Stimulated activated naive B cell treated with anti-CD40 and anti-IgM and Interleukin-4, amounts not matched to agents 10 μg/mL and 1 μg/mL and 100 μg/mL, for 72 hours (primary cell): ENCODE measurements around the gene NXPH1.

Experiments
- ATAC-seq, 2 donors: fragments of 150-1000 bp; cut with Tn5 transposase; replicated peaks; 2 replicates each; pipeline ENCODE4 v1.10.0; 2021; ENCODE audit warnings: moderate library complexity in 1 of 2
- DNase-seq: peaks from one replicate; pipeline ENCODE4 v3.0.0; 2021
- H3K27ac Mint-ChIP-seq: one replicate; pipeline ENCODE4 v1.8.0; 2022; ENCODE audit warnings: mild to moderate bottlenecking, mixed read lengths
- H3K27me3 Mint-ChIP-seq, 2 donors: one replicate each; pipeline ENCODE4 v1.8.0; 2022; ENCODE audit warnings: mixed read lengths in 2 of 2
- H3K36me3 Mint-ChIP-seq, 2 donors: one replicate each; pipeline ENCODE4 v1.8.0; 2022; ENCODE audit warnings: mixed read lengths in 2 of 2, mild to moderate bottlenecking in 1 of 2
- H3K4me1 Mint-ChIP-seq, 2 donors: one replicate each; pipeline ENCODE4 v1.8.0; 2022; ENCODE audit warnings: mixed read lengths in 2 of 2, mild to moderate bottlenecking in 1 of 2
- H3K4me3 Mint-ChIP-seq, 2 donors: one replicate each; pipeline ENCODE4 v1.8.0; 2022; ENCODE audit warnings: mild to moderate bottlenecking in 2 of 2, mixed read lengths in 2 of 2, moderate library complexity in 1 of 2
- H3K9me3 Mint-ChIP-seq, 2 donors: one replicate each; pipeline ENCODE4 v1.8.0; 2022; ENCODE audit warnings: mixed read lengths in 2 of 2, mild to moderate bottlenecking in 1 of 2

The NXPH1 gene

DNA sequence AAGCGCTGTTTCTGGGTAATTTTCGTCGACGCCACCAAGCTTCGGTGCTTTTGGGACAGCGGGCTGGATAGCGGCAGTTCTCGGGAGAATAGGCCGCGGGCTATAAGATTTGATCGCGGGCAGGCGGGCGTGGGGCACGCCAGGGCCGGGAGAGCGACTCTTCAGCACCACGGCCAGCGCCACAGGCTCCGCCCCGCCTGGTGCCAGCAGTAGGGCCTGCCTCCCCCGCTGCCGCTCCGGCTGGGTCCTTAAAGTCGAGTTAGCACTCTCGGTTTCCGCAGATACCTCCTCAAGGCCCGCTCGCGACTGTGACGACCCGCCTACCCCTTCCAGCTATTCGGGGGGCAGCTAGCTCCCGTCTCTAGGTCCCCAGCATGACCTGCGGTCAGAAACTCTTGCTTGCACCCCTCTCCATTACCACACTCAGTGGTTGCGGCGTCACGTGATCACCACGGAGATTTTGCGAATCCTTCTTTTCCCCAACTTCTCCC is 9.4 kb downstream of the NXPH1 start:
- peak; percentile 51 to 62 for ATAC-seq
- Mint-ChIP-seq H3K27me3 (peaks cover 68 to 76% of the 10 kb centered on the region in 2 donors), H3K36me3 (peaks cover 5 to 7% of the 10 kb centered on the region in 2 donors), H3K4me3 (peak overlapping the region; percentile 17 to 35), H3K27ac (peak overlapping the region; percentile 76), H3K9me3 (peaks cover 3 to 5% of the 10 kb centered on the region in 2 donors), H3K4me1 (peaks cover 8 to 17% of the 10 kb centered on the region in 2 donors)
- no peak for DNase-seq

DNA sequence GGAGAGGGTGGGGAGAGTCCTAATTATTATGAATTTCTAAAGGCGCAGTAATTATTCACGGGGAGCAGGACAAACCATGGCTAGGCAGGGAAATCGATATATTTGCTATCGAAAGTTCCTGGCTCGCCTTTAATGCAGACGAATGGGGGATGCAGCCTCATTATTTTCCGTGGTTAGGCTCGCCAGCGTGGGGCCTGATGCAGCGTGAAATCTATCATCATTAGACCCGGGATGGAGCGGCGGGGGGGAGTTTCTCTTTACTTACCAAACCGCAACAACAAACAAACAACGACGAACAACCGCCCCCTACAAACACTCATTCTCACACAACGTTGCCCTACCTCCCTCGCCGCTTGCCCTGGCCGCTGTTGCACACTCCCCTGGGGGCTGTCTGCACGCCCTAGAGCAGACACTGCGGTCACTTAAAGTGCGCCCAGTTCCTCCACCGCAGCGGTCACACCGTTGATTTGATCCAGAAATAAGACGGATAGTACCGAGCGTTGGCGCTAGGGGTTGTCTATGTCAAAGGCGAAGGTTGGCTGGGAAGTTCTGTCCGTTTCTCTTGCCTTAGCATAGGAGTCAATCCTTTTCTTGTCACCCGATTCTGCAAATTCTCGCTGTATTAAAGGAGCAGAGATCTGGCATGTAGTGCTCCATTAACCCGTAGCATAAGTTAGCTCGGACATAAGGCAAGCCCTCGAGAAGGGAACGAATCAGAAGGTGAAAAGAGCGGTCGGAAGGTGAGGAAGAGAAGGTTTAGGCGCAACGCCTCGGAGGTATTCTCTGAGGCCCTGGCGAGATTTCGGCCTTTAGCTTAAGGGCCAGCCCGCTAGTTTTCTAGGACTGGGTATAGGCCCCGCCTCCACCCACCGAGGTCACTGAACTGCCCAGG is 10.4 kb downstream of the NXPH1 start:
- Mint-ChIP-seq H3K4me3 (peak overlapping the region; percentile 26 to 59), H3K27ac (peak overlapping the region; percentile 94), H3K4me1 (peaks cover 8 to 17% of the 10 kb centered on the region in 2 donors), H3K36me3 (peaks cover 5 to 7% of the 10 kb centered on the region in 2 donors), H3K9me3 (peaks cover 3 to 5% of the 10 kb centered on the region in 2 donors), H3K27me3 (peaks cover 60 to 79% of the 10 kb centered on the region in 2 donors)
- ATAC-seq, result no peak
- DNase-seq, result no peak

DNA sequence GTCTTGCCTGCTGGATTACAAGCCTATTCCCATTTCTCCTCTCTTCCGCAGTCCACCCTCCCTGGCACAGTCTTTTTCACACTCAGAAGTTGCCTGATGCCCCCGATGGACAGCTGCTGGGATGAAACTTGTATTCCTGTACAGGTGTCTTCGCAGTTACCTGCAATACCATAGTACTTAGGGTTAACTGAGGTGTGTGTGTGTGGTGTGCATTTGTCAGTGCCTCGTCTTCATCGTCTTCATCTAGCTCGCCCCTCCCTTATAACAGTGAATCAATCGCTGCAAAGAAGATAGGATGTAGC is 11.0 kb downstream of the NXPH1 start:
- Mint-ChIP-seq H3K4me1 (peaks cover 8 to 17% of the 10 kb centered on the region in 2 donors), H3K9me3 (peaks cover 3 to 5% of the 10 kb centered on the region in 2 donors), H3K36me3 (peaks cover 5 to 7% of the 10 kb centered on the region in 2 donors), H3K4me3 (no peak overlapping the region), H3K27me3 (peaks cover 60 to 78% of the 10 kb centered on the region in 2 donors), H3K27ac (no peak overlapping the region)
- ATAC-seq (no peak), DNase-seq (no peak)

DNA sequence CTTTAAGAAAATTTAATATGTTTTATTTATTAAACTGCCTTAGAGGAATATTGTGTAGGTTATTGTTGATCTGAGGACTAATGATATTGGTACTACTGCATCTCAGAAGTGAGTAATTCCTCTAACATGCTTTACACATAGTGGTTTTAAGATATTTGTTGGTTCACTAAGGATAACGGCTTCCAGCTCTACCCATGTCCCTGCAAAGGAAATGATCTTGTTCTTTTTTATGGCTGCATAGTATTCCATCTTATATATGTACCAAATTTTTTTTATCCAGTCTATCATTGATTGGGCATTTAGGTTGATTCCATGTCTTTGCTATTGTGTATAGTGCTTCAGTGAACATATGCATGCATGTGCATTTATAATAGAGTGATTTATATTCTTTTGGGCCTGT is 20.1 kb downstream of the NXPH1 start:
- DNase-seq (no peak), ATAC-seq (no peak)
- no peaks in the 10 kb centered on the region for H3K36me3 Mint-ChIP-seq
- peaks cover 4% of the 10 kb centered on the region in 2 donors for H3K9me3 Mint-ChIP-seq
- H3K27ac Mint-ChIP-seq, result no peak overlapping the region
- no peaks in the 10 kb centered on the region for H3K4me1 Mint-ChIP-seq
- no peak overlapping the region for H3K4me3 Mint-ChIP-seq
- peaks cover 1 to 3% of the 10 kb centered on the region in 2 donors for H3K27me3 Mint-ChIP-seq

DNA sequence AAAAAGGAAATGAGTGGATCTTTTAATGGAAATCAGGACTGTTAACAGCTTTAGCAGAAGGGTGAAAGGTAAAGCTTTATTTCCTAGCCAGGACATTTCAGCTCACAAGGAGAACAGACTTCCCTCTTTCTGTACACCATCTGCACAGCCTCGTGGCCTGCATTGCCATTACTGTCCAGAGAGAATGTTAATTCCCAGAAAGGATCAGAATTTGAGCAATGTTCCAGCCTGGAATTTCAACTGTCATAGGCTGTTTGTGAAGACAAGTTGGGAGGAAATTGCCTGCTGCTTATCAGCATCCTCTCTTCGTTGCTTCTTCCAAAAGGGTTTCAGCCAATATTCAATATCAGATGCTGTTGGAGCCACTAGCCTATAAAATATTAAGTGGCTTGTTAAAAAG is 22.0 kb downstream of the NXPH1 start:
- DNase-seq (no peak), ATAC-seq (no peak)
- no peaks in the 10 kb centered on the region for H3K4me1 Mint-ChIP-seq
- H3K27me3 Mint-ChIP-seq, result peaks cover 0 to 3% of the 10 kb centered on the region in 2 donors
- no peak overlapping the region for H3K4me3 Mint-ChIP-seq
- no peak overlapping the region for H3K27ac Mint-ChIP-seq
- H3K9me3 Mint-ChIP-seq, result peaks cover 4% of the 10 kb centered on the region in 2 donors
- no peaks in the 10 kb centered on the region for H3K36me3 Mint-ChIP-seq

DNA sequence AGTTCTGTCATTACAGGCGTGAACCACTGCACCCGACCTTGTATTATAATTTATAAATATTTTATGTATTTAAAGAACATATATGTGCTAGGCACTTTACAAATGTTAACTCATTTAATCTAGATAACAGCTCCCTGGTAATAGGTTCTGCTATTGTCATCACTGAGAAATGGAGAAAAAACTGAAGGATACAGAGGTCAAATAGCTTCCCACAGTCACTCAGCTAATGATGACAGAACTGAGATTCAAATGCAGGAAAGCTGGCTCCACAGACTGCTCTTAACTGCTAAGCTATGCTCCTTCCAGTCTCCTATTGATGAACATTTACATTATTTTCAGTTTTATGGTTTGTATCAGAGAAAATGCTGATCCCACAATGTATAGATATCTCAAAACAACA is 28.9 kb downstream of the NXPH1 start:
- Mint-ChIP-seq H3K4me3 (no peak overlapping the region), H3K4me1 (no peaks in the 10 kb centered on the region), H3K9me3 (no peaks in the 10 kb centered on the region), H3K27ac (no peak overlapping the region), H3K27me3 (peaks cover 0 to 3% of the 10 kb centered on the region in 2 donors), H3K36me3 (no peaks in the 10 kb centered on the region)
- DNase-seq (no peak), ATAC-seq (no peak)

DNA sequence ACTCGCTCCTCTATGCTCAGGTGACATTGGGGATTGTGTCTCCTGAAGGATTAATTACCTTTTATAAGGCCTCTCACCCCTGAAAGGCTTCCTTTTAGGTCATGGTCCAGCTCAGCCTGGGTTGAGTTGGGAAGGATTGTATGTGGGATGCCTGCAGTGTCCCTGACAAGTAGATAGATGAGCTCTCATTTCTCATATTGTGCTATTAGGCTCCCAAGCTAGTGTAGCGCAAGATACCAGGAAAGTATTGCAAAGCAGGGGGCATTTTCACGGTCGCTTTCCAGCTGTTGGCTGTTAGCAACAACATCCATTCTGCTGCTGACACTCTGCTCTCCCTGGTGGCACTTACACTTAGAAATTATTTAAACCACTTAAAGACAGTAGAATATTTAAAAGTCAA is 31.9 kb downstream of the NXPH1 start:
- Mint-ChIP-seq H3K9me3 (no peaks in the 10 kb centered on the region), H3K36me3 (no peaks in the 10 kb centered on the region), H3K27ac (no peak overlapping the region), H3K27me3 (no peaks in the 10 kb centered on the region), H3K4me1 (no peaks in the 10 kb centered on the region), H3K4me3 (no peak overlapping the region)
- ATAC-seq (no peak), DNase-seq (no peak)

DNA sequence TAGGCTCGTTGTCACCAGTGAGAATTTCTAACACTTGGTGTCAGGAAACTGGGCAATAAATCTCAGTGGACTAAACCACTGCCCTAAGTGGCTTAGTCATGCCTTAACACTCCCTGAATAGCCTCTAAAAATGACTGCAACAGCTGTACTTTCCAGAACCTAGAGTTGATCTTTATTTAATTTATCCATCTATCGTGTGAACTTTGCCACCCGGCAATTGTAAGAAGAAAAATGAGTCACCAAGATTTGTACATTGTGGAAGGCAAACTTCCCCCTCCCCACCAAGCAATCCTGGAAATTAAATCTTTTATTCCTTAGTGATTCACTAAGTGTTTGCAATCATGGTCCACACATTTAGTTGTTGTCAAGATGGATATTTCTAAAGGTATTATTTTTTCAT is 47.1 kb downstream of the NXPH1 start:
- no peaks in the 10 kb centered on the region for H3K27me3 Mint-ChIP-seq
- no peaks in the 10 kb centered on the region for H3K4me1 Mint-ChIP-seq
- DNase-seq (no peak), ATAC-seq (no peak)
- H3K27ac Mint-ChIP-seq, result no peak overlapping the region
- H3K9me3 Mint-ChIP-seq, result peaks cover 3 to 5% of the 10 kb centered on the region in 2 donors
- H3K4me3 Mint-ChIP-seq, result no peak overlapping the region
- H3K36me3 Mint-ChIP-seq, result no peaks in the 10 kb centered on the region

DNA sequence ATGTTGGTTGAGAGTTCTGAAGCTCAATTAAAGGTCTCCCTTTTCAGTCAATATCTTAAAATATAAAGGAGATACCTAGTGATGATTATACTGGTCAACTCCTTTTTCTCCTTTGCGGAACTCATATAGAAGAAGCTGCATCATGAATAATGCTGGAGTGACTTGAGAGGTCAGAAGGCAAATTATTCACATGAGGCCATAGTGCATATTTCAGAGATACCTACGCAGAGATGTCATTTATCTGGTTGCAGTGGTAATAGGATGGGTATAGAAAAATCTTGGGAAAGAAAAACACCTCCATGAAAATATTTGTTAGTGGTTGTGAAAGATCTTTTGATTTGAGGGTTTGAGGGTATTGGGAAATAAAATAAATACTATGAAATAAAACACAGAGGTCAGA is 47.7 kb downstream of the NXPH1 start:
- ATAC-seq, result no peak
- H3K4me1 Mint-ChIP-seq, result no peaks in the 10 kb centered on the region
- peaks cover 3 to 5% of the 10 kb centered on the region in 2 donors for H3K9me3 Mint-ChIP-seq
- no peaks in the 10 kb centered on the region for H3K36me3 Mint-ChIP-seq
- no peak overlapping the region for H3K27ac Mint-ChIP-seq
- H3K4me3 Mint-ChIP-seq, result no peak overlapping the region
- H3K27me3 Mint-ChIP-seq, result no peaks in the 10 kb centered on the region
- DNase-seq, result no peak

DNA sequence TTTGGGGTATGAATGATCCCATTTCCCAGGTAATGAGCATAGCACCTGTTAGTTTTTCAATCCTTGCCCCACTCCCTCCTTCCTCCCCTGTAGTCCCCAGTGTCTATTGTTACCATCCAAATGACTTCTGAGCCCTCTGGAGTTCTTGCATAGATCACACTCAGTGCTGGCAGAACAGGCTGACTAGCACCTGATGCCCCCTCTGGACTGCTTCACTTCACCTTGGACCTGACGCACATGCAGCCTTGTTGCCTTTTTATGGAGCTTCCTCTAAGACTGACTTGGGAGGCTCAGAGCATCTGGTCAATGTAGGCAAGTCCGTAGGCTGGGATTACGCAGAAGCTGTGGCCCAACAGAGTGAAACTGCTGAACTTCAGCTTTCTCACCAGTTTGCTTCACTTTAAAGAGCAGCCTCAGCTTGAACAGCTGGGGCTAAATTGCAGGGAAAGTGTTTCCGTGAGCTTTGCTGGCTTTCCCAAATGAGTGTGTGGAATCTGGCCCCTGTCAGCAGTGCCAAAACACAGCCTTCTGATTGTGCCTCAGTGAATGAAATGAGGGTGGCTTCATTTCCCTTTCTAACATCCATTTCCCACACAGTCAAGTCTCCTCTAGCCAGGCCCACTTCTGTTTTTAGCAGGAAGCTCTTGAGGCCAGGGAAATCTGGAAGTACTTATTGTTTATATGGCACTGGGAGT is 48.5 kb downstream of the NXPH1 start:
- no peak for DNase-seq
- Mint-ChIP-seq H3K9me3 (peaks cover 3 to 5% of the 10 kb centered on the region in 2 donors), H3K36me3 (no peaks in the 10 kb centered on the region), H3K4me3 (no peak overlapping the region), H3K4me1 (no peaks in the 10 kb centered on the region), H3K27ac (no peak overlapping the region), H3K27me3 (no peaks in the 10 kb centered on the region)
- ATAC-seq, result no peak

DNA sequence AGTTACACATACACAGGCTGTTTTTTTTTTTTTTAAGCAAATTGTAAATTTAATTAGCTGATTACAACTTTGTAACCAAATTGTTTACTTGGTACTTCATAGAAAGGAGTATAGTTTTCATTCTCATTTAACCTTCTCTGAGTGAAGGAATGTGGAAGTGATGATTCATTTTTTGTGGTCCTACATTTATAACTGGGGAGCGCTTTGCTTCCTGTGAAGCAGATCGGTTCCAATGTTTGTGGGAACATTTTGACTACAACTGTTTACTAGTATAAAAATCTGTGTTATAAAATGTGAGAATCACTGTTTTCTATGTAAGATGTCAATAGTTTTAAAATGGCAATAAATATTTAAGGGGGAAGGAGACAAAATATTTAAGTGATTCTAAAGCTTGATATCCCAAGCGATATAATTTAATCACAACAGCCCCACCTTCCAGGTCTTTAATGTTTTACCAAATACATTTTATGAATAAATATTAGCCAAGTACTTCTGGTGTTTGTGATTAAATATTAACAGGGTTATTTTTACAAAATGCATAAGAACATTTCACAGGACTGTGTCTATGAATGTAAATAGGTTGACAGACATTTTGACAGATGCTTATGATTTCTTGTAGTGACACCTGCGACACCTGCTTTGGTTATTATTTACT is 57.1 kb downstream of the NXPH1 start:
- Mint-ChIP-seq H3K27ac (no peak overlapping the region), H3K27me3 (peaks cover 0 to 3% of the 10 kb centered on the region in 2 donors), H3K4me3 (no peak overlapping the region), H3K4me1 (no peaks in the 10 kb centered on the region), H3K9me3 (peaks cover 3 to 5% of the 10 kb centered on the region in 2 donors), H3K36me3 (no peaks in the 10 kb centered on the region)
- DNase-seq (no peak), ATAC-seq (no peak)

DNA sequence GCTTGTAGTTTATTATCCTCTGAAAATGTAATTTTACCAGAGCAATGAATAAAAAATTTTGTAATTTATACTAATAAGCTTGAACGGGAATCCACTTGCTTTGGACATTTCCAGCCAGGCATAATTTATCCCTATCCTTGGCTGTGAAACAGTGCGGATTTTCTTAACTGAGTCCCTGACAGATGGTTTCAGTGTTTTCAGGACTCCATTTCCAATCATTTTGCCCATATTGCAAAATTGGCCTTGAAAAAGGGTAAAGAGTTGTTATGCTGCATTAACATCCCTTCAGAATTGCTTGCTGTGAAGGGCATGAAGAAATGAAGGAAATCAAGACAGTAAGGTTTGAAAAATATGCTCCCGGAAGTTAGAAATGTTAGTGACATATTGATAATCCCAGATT is 57.7 kb downstream of the NXPH1 start:
- H3K4me1 Mint-ChIP-seq, result no peaks in the 10 kb centered on the region
- DNase-seq (no peak), ATAC-seq (no peak)
- H3K4me3 Mint-ChIP-seq, result no peak overlapping the region
- H3K27ac Mint-ChIP-seq, result no peak overlapping the region
- peaks cover 0 to 3% of the 10 kb centered on the region in 2 donors for H3K27me3 Mint-ChIP-seq
- H3K9me3 Mint-ChIP-seq, result peaks cover 3 to 5% of the 10 kb centered on the region in 2 donors
- no peaks in the 10 kb centered on the region for H3K36me3 Mint-ChIP-seq

DNA sequence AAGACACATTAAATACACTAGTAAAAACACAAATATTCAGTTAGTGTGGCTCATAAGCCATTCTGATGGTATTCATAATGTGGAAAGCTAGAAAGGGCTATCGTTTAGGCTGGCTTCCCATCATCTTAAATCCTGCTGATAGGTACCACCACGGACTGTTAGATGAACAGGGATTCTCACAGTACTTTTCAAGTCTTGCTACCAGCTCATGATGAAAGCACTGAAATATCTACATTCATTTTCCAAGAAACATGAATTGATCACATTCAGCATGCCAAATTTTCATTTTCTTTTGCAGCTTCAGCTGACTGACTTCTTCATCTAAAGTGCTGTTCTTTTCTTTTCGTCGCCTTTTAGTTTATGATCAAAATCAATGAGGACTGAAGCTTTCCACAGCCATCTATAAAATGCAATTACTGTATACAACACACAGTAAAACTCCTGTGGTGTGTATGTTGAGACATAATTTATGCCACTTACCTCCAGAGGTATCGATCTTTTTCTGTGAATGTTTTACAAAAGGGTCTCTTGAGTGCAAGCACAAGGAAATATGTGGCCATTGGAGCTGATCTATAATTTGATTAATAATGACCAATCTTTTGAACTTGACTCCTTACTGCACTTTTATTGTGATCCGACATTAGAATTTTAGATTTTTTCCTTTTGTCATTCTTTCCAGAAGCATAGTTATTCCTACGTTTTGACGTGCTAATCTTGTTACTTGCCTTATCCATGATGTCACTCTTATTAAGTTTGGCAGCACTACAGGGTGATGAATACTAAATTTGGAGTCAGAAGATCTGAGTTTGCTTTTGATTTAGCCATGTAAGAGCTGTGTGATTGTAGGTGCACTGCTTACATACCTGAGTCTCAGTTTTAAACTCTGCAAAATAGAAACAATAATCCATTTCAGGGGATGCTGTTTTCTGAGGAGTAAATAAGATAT is 58.4 kb downstream of the NXPH1 start:
- Mint-ChIP-seq H3K27ac (no peak overlapping the region), H3K4me3 (no peak overlapping the region), H3K9me3 (peaks cover 3 to 5% of the 10 kb centered on the region in 2 donors), H3K4me1 (no peaks in the 10 kb centered on the region), H3K36me3 (no peaks in the 10 kb centered on the region), H3K27me3 (peaks cover 0 to 3% of the 10 kb centered on the region in 2 donors)
- DNase-seq (no peak), ATAC-seq (no peak)
